ENCODE data around the gene HCAR3.
A peak's percentile ranks its signal among the peaks of the same experiment; 100 is the strongest.
"Not testable (repeated sequence)": the region's sequence is repeated elsewhere in the genome, so short reads cannot be mapped to it uniquely, and the experiment has no call there.

Gene HCAR3

GRCh38 chr12:122691566-122691965 lies 25.0 kb downstream of the HCAR3 start:
- Histone ChIP-seq H2AFZ (ENCODE audit: low read length, unreplicated experiment) (no peak overlapping the region), H3K27ac (ENCODE audit: low read depth, low read length) (no peak overlapping the region), H3K4me3 (ENCODE audit: low read depth, low read length) (no peak overlapping the region), H3K36me3 (ENCODE audit: insufficient read depth, low read length) (no peaks in the 10 kb centered on the region), H3K27me3 (ENCODE audit: insufficient read depth, low read length) (no peaks in the 10 kb centered on the region), H3K4me1 (ENCODE audit: control insufficient read depth, insufficient read depth, low read length, unreplicated experiment) (no peaks in the 10 kb centered on the region), H3K79me2 (ENCODE audit: control insufficient read depth, insufficient read depth, low read length, unreplicated experiment) (no peaks in the 10 kb centered on the region)

- Histone ChIP-seq H3K79me2 (ENCODE audit: control insufficient read depth, insufficient read depth, low read length, unreplicated experiment) (no peaks in the 10 kb centered on the region), H3K27ac (ENCODE audit: low read depth, low read length) (no peak overlapping the region), H3K4me1 (ENCODE audit: control insufficient read depth, insufficient read depth, low read length, unreplicated experiment) (no peaks in the 10 kb centered on the region), H2AFZ (ENCODE audit: low read length, unreplicated experiment) (no peak overlapping the region), H3K4me3 (ENCODE audit: low read depth, low read length) (no peak overlapping the region), H3K36me3 (ENCODE audit: insufficient read depth, low read length) (no peaks in the 10 kb centered on the region), H3K27me3 (ENCODE audit: insufficient read depth, low read length) (no peaks in the 10 kb centered on the region)
These were observed 28.3 kb downstream of the HCAR3 start for GRCh38 chr12:122688291-122688690.

GRCh38 chr12:122687086-122687485 lies 29.5 kb downstream of the HCAR3 start:
- no peak overlapping the region for H3K4me3 ChIP-seq (ENCODE audit: low read depth, low read length)
- no peaks in the 10 kb centered on the region for H3K27me3 ChIP-seq (ENCODE audit: insufficient read depth, low read length)
- H2AFZ ChIP-seq (ENCODE audit: low read length, unreplicated experiment): no peak overlapping the region
- no peaks in the 10 kb centered on the region for H3K79me2 ChIP-seq (ENCODE audit: control insufficient read depth, insufficient read depth, low read length, unreplicated experiment)
- H3K36me3 ChIP-seq (ENCODE audit: insufficient read depth, low read length): no peaks in the 10 kb centered on the region
- H3K27ac ChIP-seq (ENCODE audit: low read depth, low read length): no peak overlapping the region
- no peaks in the 10 kb centered on the region for H3K4me1 ChIP-seq (ENCODE audit: control insufficient read depth, insufficient read depth, low read length, unreplicated experiment)

- H3K4me3 ChIP-seq (ENCODE audit: low read depth, low read length): no peak overlapping the region
- no peaks in the 10 kb centered on the region for H3K36me3 ChIP-seq (ENCODE audit: insufficient read depth, low read length)
- H3K79me2 ChIP-seq (ENCODE audit: control insufficient read depth, insufficient read depth, low read length, unreplicated experiment): no peaks in the 10 kb centered on the region
- H3K4me1 ChIP-seq (ENCODE audit: control insufficient read depth, insufficient read depth, low read length, unreplicated experiment): no peaks in the 10 kb centered on the region
- H3K27ac ChIP-seq (ENCODE audit: low read depth, low read length): no peak overlapping the region
- no peaks in the 10 kb centered on the region for H3K27me3 ChIP-seq (ENCODE audit: insufficient read depth, low read length)
- H2AFZ ChIP-seq (ENCODE audit: low read length, unreplicated experiment): no peak overlapping the region
These were observed 30.1 kb downstream of the HCAR3 start for GRCh38 chr12:122686538-122686937.

- no peak overlapping the region for H3K4me3 ChIP-seq (ENCODE audit: low read depth, low read length)
- H3K4me1 ChIP-seq (ENCODE audit: control insufficient read depth, insufficient read depth, low read length, unreplicated experiment): peaks cover 8% of the 10 kb centered on the region
- no peak overlapping the region for H2AFZ ChIP-seq (ENCODE audit: low read length, unreplicated experiment)
- no peaks in the 10 kb centered on the region for H3K79me2 ChIP-seq (ENCODE audit: control insufficient read depth, insufficient read depth, low read length, unreplicated experiment)
- no peaks in the 10 kb centered on the region for H3K36me3 ChIP-seq (ENCODE audit: insufficient read depth, low read length)
- no peaks in the 10 kb centered on the region for H3K27me3 ChIP-seq (ENCODE audit: insufficient read depth, low read length)
- no peak overlapping the region for H3K27ac ChIP-seq (ENCODE audit: low read depth, low read length)
These were observed 32.3 kb downstream of the HCAR3 start for GRCh38 chr12:122684297-122684813.

GRCh38 chr12:122681814-122682213 lies 34.8 kb downstream of the HCAR3 start:
- H3K27me3 ChIP-seq (ENCODE audit: insufficient read depth, low read length): no peaks in the 10 kb centered on the region
- no peak overlapping the region for H3K4me3 ChIP-seq (ENCODE audit: low read depth, low read length)
- H2AFZ ChIP-seq (ENCODE audit: low read length, unreplicated experiment): no peak overlapping the region
- H3K79me2 ChIP-seq (ENCODE audit: control insufficient read depth, insufficient read depth, low read length, unreplicated experiment): no peaks in the 10 kb centered on the region
- H3K36me3 ChIP-seq (ENCODE audit: insufficient read depth, low read length): no peaks in the 10 kb centered on the region
- no peak overlapping the region for H3K27ac ChIP-seq (ENCODE audit: low read depth, low read length)
- H3K4me1 ChIP-seq (ENCODE audit: control insufficient read depth, insufficient read depth, low read length, unreplicated experiment): peaks cover 16% of the 10 kb centered on the region

GRCh38 chr12:122680989-122681388 lies 35.6 kb downstream of the HCAR3 start:
- not testable (repeated sequence) for H3K36me3 ChIP-seq (ENCODE audit: insufficient read depth, low read length); H2AFZ ChIP-seq (ENCODE audit: low read length, unreplicated experiment); H3K4me3 ChIP-seq (ENCODE audit: low read depth, low read length); H3K27me3 ChIP-seq (ENCODE audit: insufficient read depth, low read length); H3K79me2 ChIP-seq (ENCODE audit: control insufficient read depth, insufficient read depth, low read length, unreplicated experiment); H3K27ac ChIP-seq (ENCODE audit: low read depth, low read length)
- H3K4me1 ChIP-seq (ENCODE audit: control insufficient read depth, insufficient read depth, low read length, unreplicated experiment): peaks cover 16% of the 10 kb centered on the region

GRCh38 chr12:122676781-122677180 lies 39.8 kb downstream of the HCAR3 start:
- not testable (repeated sequence) for H3K27me3 ChIP-seq (ENCODE audit: insufficient read depth, low read length); H3K79me2 ChIP-seq (ENCODE audit: control insufficient read depth, insufficient read depth, low read length, unreplicated experiment); H2AFZ ChIP-seq (ENCODE audit: low read length, unreplicated experiment); H3K27ac ChIP-seq (ENCODE audit: low read depth, low read length); H3K36me3 ChIP-seq (ENCODE audit: insufficient read depth, low read length); H3K4me3 ChIP-seq (ENCODE audit: low read depth, low read length)
- peaks cover 16% of the 10 kb centered on the region for H3K4me1 ChIP-seq (ENCODE audit: control insufficient read depth, insufficient read depth, low read length, unreplicated experiment)

- not testable (repeated sequence) for H2AFZ ChIP-seq (ENCODE audit: low read length, unreplicated experiment); H3K79me2 ChIP-seq (ENCODE audit: control insufficient read depth, insufficient read depth, low read length, unreplicated experiment); H3K36me3 ChIP-seq (ENCODE audit: insufficient read depth, low read length); H3K4me3 ChIP-seq (ENCODE audit: low read depth, low read length); H3K27me3 ChIP-seq (ENCODE audit: insufficient read depth, low read length); H3K27ac ChIP-seq (ENCODE audit: low read depth, low read length)
- peaks cover 16% of the 10 kb centered on the region for H3K4me1 ChIP-seq (ENCODE audit: control insufficient read depth, insufficient read depth, low read length, unreplicated experiment)
These were observed 40.6 kb downstream of the HCAR3 start for GRCh38 chr12:122676015-122676414.

GRCh38 chr12:122672515-122672914 lies 44.1 kb downstream of the HCAR3 start:
- no peak overlapping the region for H3K27ac ChIP-seq (ENCODE audit: low read depth, low read length)
- H3K79me2 ChIP-seq (ENCODE audit: control insufficient read depth, insufficient read depth, low read length, unreplicated experiment): no peaks in the 10 kb centered on the region
- no peak overlapping the region for H3K4me3 ChIP-seq (ENCODE audit: low read depth, low read length)
- no peak overlapping the region for H2AFZ ChIP-seq (ENCODE audit: low read length, unreplicated experiment)
- peaks cover 12% of the 10 kb centered on the region for H3K4me1 ChIP-seq (ENCODE audit: control insufficient read depth, insufficient read depth, low read length, unreplicated experiment)
- H3K36me3 ChIP-seq (ENCODE audit: insufficient read depth, low read length): no peaks in the 10 kb centered on the region
- H3K27me3 ChIP-seq (ENCODE audit: insufficient read depth, low read length): no peaks in the 10 kb centered on the region

GRCh38 chr12:122669397-122670070 lies 47.1 kb downstream of the HCAR3 start:
- H3K27me3 ChIP-seq (ENCODE audit: insufficient read depth, low read length): no peaks in the 10 kb centered on the region
- peaks cover 12% of the 10 kb centered on the region for H3K4me1 ChIP-seq (ENCODE audit: control insufficient read depth, insufficient read depth, low read length, unreplicated experiment)
- H3K79me2 ChIP-seq (ENCODE audit: control insufficient read depth, insufficient read depth, low read length, unreplicated experiment): no peaks in the 10 kb centered on the region
- H3K36me3 ChIP-seq (ENCODE audit: insufficient read depth, low read length): no peaks in the 10 kb centered on the region
- peak overlapping the region; percentile 48 for H2AFZ ChIP-seq (ENCODE audit: low read length, unreplicated experiment)
- H3K4me3 ChIP-seq (ENCODE audit: low read depth, low read length): peak overlapping the region; percentile 31
- peak overlapping the region; percentile 74 for H3K27ac ChIP-seq (ENCODE audit: low read depth, low read length)

All from ACC112 (cell line).